HG03571 (cell line): ENCODE data around the gene PHLDB1.

Experiments used
- ATAC-seq: cut with Tn5 transposase; IDR thresholded peaks from one replicate; pipeline ENCODE4 v1.9.1; 2021; ENCODE audit not compliant: unreplicated experiment

The PHLDB1 gene

DNA sequence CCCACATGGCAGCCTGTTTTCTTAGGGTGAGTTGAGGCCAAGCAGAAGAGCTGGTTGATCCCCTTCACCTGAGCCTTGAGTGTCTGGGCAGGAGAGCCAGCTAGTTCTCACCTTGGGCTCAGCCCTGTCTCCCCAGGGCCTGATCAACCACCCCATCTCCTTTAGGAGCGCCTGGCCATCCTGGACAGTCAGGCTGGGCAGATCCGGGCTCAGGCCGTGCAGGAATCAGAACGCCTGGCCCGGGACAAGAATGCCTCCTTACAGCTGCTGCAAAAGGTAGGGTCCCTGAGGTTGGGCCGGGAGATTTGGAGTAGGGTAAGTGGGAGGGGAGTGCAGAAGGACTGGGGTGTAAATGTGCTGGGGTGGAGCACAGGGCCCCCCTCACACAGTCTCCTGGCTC is 31.3 kb downstream of the PHLDB1 start:
- no peak for ATAC-seq

DNA sequence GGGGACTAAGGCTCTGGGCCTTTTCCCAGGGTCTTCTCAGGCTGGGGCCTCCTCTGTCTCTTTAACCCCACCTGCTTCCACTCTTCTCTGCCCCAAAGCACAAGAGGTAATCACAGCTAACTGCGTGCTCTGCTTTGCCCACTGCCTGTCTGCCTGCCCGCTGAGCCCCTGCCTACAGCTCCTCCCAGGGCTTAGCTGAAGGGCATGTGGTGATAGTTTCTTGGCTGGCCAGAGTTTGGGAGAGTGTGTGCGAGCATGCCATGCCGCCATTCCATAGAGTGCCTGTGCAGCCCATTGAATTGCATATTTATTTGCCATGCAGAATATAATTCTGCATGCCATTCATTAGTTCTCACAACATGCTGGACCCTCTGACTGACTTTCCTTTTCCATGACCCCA is 32.5 kb downstream of the PHLDB1 start:
- ATAC-seq = no peak

DNA sequence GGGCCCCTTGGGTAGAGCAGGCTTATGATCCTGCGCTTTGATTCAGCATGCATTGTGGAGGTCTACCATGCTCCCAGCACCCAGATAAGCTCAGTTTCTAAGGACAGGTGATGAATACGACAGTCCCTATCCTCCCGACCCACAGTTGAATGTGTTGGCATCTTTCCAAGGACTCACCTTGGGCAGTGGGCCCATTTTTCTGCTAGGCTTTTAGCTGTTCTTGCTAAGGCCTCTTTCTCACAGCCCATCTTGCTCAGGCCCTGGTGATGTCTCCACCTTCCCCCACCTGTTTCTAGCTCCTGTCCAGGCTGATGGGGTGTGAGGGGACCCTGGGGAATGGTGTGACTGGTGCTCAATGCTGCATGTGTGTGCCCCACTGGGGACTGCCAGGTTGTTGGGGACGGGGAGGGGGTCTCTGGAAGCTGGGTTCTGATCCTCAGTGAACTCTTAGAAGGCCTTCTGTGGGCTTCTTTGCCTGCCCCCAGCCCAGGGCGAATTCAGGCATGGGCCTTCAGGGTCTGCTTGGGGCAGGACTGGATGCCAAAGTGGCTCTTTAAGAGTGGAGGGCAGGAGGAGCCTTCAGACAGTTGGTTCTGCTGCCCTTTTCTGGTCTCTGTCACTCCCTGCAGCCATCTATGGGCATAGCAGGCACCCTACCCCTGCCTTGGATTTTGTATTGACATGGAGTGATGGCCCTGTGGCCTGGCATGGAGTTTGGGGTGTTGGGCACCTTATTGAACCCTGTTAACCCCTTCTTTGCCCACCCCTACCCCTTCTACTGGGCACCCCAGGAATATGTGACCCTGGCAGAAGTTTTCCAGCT is 33.1 kb downstream of the PHLDB1 start:
- no peak for ATAC-seq

DNA sequence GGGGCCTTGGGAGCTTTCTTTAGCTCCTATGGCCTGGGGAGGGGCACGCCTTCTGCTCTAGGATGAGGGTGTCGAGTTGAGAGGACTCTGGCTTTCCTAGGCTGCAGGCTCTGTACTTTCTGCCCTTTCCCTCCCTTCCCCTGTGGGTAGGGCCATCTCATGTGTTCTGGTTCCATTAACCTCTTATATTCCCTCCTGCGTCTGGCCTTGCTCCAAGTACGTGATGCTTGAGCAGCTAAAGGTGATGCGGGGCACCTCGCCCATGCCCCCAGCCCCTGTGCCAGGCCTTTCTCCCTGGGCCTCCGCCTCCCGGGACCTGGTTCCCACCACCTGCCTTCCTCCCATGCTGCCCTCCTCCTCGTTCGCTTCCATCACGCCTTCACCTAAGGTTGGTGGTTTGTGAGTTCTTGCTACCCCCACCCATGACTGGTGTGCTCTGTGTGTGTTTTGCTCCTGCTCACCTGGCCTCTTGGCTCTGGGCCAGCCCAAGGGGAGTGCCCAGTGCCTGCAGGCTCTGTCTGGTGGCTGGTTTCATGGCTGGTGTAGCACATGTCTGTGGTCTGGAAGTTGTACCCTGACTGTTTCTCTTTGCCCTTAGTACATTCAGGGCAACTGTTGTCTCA is 34.1 kb downstream of the PHLDB1 start:
- no peak for ATAC-seq

DNA sequence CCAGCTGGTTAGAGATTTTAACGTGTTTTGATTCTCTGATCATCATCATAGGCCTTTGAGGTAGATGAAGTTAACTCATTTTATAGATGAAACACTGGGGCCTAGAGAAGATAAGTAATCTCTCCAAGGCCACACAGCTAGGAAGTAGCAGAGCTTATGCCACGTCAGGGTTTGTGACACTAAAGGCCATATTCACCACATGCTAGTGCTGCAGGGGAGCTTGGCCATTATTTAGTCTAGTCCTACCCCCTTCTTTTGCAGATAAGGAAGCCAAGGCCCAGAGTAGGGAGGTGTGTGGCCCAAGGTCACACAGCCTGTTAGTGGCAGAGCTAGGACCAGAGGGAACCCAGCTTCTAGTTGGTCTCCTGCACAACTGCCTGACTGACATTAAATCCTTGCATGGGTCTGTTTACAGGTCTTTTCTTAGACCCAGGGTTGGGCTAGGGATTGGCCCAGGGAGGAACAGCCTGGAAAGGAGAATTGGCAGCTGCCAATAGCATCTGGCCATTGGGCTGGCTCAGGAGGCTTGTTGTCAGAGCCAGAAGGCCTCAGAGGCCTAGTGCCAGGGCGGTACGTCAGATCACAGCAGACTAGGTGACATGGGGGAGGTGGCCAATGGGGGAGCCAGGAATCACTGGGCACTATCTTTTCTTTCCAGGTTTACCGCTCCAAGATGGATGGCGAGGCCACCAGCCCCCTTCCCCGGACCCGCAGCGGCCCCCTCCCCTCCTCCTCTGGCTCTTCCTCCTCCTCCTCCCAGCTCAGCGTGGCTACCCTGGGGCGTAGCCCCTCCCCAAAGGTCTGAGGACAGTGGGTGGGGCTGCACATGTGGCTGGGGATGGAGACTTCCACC is 36.0 kb downstream of the PHLDB1 start:
- ATAC-seq = no peak

DNA sequence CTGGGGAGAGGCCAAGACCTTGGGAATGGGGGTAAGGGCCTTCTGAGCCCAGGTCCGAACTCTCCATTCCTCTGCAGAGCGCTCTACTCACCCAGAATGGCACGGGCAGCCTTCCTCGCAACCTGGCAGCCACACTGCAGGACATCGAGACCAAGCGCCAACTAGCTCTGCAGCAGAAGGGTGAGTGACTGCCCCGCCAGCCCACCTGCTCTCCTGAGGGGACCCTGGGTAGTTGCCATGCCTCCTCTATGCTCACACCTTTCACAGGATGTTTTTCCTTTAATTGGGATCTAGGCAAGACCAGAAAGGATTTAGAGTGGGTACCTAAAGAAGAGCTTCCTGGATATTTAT is 36.6 kb downstream of the PHLDB1 start:
- no peak for ATAC-seq

DNA sequence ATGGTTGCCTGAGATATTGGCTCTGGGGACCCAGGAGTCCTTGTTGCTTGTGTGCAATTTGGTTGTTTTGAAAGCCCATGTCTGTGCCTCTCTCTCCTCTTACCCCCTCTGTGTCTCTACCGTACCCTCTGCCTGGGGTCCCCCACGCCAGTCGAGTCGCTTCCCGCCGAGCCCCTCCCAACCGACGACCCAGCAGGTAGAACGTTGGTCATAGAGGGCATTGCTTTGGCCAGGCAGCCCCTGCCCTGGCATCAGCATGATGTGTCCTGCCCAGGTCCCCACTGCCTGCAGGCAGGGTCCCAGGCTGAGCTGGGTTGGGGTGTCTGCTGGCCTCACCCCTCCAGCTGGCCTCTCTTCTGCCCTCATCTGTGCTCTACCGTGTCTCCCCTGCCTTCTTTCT is 37.1 kb downstream of the PHLDB1 start:
- no peak for ATAC-seq

DNA sequence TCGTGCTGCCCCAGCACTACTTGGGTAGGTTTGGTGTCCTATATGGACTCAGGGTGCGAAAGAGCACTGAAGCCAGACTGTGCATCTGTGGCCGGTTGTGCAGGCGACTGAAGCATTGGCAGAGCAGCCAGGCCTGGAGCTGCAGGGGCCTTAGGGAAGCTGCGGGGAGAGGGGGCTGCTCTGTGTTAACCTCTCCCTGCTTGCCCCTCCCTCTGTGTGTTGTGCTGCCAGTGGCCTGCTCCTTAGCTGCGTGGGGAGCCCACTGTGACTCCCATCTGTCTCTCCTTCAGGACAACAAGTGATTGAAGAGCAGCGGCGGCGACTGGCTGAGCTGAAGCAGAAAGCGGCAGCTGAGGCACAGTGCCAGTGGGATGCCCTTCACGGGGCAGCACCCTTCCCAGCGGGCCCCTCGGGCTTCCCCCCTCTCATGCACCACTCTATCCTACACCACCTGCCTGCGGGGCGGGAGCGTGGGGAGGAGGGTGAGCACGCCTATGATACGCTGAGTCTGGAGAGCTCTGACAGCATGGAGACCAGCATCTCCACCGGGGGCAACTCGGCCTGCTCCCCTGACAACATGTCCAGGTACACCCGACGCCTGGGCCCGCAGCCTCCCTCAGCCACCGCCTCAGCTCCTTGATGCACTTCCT is 37.8 kb downstream of the PHLDB1 start:
- no peak for ATAC-seq

DNA sequence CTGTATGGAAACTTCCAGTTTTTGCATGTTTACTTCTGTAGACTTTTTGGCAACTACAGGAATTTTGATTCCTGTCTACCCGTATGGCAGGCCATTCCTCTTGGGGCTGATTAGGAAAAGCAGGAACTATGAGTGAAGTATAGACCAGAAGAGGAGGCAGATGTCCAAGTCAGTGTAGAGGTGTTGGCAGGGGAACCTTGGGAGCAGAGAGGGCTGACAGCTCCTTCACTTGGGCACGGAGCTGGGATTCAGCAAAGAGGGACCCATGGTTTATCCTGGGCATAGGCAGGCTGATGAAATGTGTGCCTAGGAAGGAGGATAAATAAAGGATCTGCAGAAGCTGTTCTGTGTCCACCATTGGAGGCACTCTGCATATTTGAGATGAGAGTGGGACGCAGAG is 39.0 kb downstream of the PHLDB1 start:
- no peak for ATAC-seq

DNA sequence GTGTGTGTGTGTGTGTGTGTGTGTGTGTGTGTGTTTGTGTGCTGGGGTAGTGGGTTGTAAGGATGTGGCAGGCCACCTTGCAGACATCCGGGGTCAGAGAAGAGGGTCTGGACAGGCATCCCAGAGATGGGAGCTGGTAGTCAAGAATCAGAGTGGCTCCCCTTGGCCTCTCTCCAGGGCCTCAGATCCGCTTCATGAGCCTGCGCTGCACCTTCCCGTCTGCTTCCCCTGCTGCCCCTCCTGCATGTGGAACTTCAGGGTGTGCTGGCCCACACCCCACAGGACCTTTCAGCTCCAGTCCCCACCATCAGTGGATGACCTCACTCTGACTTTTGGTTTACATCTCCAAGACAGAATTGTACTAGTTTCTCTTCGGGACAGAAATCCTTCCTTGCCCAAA is 40.9 kb downstream of the PHLDB1 start:
- ATAC-seq = no peak

DNA sequence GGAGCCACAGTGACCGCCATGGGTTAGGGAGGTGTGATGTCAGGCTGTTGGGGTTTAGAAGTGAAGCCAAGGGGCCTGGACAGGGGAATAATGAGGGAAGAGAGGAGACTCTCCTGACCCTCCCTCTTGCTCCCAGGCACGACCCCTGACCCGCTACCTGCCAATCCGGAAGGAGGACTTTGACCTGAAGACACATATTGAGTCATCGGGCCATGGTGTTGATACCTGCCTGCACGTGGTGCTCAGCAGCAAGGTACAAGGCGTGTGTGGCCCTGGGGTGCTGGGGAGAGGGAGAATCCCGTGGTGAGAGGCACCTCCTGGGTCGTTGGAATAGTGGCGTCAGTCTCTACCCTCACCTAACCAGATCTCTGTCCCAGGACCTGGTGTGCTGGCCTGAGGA is 42.5 kb downstream of the PHLDB1 start:
- ATAC-seq = no peak

DNA sequence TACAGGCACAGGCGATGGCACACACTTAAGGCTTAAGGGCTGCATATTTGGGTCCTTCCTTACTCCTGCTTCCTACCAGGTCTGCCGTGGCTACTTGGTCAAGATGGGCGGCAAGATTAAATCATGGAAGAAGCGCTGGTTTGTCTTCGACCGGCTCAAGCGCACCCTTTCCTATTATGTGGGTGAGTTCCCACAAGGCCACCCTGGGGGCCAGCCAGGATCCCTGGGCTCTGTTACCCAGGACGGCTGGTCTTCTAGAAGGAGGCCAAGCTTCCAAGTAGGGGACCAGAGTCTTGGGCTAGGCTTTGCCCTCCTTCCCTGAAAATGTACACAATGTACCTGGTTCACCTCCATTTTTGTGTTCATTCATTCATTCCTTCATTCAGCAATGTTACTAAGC is 43.0 kb downstream of the PHLDB1 start:
- no peak for ATAC-seq

DNA sequence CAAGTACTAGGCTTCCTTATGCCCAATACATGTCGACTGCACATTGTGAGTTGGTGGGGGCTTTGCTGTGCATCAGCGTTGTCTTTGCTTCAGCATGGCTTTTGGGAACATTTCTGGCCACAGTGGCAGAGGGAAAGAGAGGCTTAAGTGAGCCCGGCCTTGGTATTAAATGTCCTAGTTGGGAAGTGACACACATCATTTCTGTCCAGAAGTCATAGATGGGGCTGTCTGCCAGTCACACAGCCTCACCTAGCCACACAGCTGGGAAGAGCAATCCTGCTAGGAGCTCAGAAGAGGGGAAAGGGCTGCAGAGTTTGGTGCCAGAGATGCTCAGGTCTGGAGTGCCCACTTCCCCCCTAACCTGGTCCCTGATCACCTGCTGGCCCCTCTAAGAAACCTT is 44.4 kb downstream of the PHLDB1 start:
- ATAC-seq = no peak

DNA sequence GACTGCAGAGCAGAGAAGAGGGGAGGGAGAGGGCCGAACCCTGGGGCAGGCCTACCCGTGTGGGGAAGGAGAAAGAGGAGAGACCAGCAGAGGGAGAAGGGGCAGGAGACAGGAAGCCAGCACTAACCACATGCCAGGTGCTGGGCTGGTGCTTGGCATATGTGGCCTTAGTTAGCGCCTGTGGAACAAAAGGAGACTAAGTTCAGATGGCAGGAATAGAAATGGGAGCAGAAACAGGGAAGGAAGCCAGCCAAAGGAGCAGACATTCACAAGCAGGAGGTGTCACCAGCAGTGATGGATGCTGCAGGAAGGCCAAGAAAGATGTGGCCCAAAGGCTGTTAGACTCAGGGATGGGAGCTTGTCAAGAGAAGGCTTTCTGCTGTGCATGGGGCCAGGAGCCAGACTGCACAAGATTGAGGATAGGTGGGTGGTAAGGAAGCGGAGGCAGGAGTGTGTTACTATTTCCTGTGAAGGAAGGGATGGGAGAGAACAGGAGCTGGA is 45.3 kb downstream of the PHLDB1 start:
- ATAC-seq = no peak

DNA sequence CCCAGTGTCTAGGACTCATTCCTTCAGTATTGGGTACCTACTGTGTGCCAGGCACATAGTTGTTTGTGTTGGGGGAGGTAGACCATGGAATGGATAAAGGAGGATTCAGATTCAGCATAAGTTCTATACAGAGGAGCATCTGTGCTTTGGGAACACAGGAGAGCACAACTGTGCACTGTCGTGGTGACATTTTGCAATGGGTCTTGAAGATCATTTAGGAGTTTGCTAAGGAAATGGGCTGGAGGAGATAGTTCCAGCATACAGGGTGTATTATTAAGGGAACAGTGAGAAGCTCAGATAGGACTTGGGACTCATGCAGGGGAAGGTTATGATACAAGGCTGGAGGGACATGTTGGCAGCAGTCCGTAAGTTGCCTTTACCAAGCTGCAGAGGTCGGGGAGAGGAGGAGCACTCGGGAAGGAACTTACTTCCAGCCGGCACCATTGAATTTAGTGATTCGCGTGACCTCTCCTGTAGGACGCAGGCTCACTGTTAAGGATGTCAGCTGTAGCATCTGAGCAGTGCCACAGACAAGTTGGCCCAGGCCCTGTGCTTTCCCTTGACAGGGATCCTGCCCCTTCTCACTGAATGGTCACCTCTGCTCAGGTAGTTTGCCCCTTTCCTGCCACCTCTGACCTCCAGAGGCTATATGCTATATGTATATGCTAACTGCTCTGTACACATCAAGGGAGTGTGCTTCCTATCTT is 46.4 kb downstream of the PHLDB1 start:
- no peak for ATAC-seq

DNA sequence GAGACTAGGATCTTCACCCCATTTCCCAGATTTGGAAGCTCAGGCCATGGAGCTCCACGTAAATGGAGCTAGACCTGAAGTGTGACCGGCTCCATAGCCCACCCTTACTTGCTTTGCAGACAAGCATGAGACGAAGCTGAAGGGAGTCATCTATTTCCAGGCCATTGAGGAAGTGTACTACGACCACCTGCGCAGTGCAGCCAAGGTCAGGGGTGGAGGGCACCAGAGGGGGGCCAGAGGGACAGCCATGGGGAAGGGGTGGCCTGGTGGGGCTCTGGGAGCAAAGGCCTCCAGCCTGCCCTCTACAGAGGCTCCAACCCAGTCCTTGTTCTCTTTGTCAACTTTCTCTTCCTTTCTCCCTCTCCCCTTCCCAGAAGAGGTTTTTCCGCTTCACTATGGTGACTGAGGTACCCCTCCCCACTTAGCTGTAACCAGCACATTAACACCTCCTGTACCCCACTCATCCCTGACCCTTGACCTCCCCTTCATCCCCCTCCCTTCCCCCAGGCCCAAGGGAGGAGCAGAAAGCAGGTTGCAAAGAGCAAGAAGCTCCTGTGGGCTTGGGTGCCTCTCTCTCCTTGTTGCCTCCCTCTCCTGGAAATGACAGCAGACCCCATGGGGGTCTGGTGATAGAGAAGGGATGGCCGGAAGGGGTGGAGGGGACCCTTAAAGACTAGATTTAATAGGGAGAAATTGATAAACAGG is 48.2 kb downstream of the PHLDB1 start:
- ATAC-seq = no peak

DNA sequence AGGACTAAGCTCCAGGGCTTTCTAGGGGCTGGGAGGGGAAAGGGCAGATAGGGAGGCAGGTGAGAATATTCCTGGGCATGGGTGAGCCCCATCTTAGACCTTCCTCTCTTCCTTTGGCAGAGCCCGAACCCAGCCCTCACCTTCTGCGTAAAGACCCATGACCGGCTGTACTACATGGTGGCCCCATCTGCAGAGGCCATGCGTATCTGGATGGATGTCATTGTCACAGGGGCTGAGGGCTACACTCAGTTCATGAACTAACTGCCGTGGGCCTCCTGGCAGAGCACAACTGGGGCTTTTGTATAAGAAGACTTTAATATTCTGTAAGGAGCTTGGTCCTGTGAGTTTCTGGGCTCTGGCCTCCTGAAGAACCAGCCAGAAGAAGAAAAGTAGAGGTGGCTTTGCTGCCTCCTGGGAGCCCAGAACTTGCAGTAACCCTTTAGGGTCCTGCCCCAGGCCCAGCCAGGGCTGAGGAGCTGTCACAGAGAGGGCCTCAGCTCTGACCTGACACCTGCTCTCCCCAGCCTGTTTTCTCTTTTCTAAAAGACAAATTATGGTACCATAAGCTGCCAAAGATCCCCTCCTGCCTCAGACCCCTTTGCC is 49.2 kb downstream of the PHLDB1 start:
- ATAC-seq = no peak

DNA sequence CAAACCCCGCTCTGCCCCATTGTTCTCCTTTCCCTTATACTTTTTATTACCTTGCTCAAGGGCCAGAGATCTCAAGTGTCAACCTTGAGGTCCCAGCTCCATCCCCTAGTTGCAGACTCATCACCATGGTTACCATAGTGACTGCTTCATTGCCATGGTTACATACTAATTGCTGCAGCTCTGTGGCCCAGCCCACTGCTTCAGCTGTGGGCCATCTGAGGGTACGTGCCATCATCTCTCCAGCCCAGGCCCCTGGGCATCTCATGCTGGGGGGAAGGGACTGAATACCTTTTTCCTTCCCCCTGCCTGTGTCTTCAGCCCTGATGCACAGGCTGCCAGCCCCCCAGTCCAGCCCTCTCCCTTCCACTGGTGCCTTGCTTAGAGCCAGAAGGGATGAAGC is 49.8 kb downstream of the PHLDB1 start:
- no peak for ATAC-seq

DNA sequence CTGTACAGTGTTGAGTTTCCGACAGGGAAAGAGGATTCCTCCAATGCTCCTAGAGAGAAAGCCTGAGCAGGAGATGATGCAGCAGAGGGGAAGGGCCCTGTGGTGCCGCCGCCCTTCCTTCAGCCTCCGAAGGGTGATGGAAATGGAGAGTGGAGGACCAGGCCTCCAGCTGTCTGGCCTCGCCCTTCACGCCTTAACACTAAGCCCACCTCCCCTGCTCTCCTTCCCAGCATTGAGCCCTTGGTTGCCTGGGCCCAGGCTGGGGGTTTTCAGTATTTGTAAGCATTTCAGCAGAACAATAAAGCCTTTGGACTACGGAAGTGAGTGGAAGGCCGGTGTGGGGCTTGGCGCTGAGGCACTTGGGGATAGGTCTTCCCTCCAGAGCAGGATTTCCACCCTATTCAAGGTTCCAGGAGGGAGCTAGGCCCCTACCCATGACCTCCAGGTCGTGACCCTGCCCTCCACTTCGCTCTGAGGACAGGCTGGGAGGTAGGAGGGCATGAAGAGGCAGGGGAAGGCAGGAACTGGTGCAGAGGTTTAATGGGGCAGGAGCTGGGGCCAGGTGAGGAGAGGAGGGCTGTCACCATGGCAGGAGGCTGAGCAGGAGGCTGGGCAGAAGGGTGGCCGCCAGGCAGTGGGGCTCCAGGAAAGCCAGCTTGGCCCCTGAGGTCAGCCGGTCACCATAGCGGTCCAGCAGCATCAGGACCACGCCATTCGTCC is 50.5 kb downstream of the PHLDB1 start:
- ATAC-seq = no peak
